ENCODE data around the gene PROCA1.
"Not testable (repeated sequence)": the region's sequence is repeated elsewhere in the genome, so short reads cannot be mapped to it uniquely, and the experiment has no call there.

PROCA1 gene

GRCh38 chr17:28722417-28723158, 10.9 kb upstream of the PROCA1 start:
- peak overlapping the region; percentile 23 for H3K9ac ChIP-seq (ENCODE audit: low read depth, low read length)
- no peaks in the 10 kb centered on the region for H3K9me3 ChIP-seq (replicated peaks; ENCODE audit: low read length)
- peak overlapping the region; percentile 91 for H3K4me2 ChIP-seq (ENCODE audit: low read length)
- H3K4me1 ChIP-seq (ENCODE audit: control insufficient read depth, insufficient read depth, low read length), result peaks cover 64% of the 10 kb centered on the region
- no peak overlapping the region for H3K4me3 ChIP-seq (ENCODE audit: low read length)
- H3K36me3 ChIP-seq (ENCODE audit: insufficient read depth, low read length), result peaks cover 44% of the 10 kb centered on the region
- H3K27me3 ChIP-seq (ENCODE audit: control insufficient read depth, insufficient read depth, low read length), result no peaks in the 10 kb centered on the region

GRCh38 chr17:28720997-28721329, 9.3 kb upstream of the PROCA1 start:
- peaks cover 48% of the 10 kb centered on the region for H3K36me3 ChIP-seq (ENCODE audit: insufficient read depth, low read length)
- not testable (repeated sequence) for H3K27me3 ChIP-seq (ENCODE audit: control insufficient read depth, insufficient read depth, low read length); H3K9me3 ChIP-seq (replicated peaks; ENCODE audit: low read length)
- peak overlapping the region; percentile 91 for H3K4me2 ChIP-seq (ENCODE audit: low read length)
- H3K9ac ChIP-seq (ENCODE audit: low read depth, low read length), result peak overlapping the region; percentile 97
- peak overlapping the region; percentile 95 for H3K4me3 ChIP-seq (ENCODE audit: low read length)
- H3K4me1 ChIP-seq (ENCODE audit: control insufficient read depth, insufficient read depth, low read length), result peaks cover 67% of the 10 kb centered on the region

- Histone ChIP-seq H3K4me1 (ENCODE audit: control insufficient read depth, insufficient read depth, low read length) (peaks cover 68% of the 10 kb centered on the region), H3K4me3 (ENCODE audit: low read length) (peak overlapping the region; percentile 95), H3K9me3 (replicated peaks; ENCODE audit: low read length) (no peaks in the 10 kb centered on the region), H3K4me2 (ENCODE audit: low read length) (peak overlapping the region; percentile 91), H3K27me3 (ENCODE audit: control insufficient read depth, insufficient read depth, low read length) (no peaks in the 10 kb centered on the region), H3K36me3 (ENCODE audit: insufficient read depth, low read length) (peaks cover 54% of the 10 kb centered on the region), H3K9ac (ENCODE audit: low read depth, low read length) (peak overlapping the region; percentile 97)
Observed at GRCh38 chr17:28720247-28720996, 8.7 kb upstream of the PROCA1 start.

GRCh38 chr17:28719021-28719433, 7.3 kb upstream of the PROCA1 start:
- Histone ChIP-seq H3K4me3 (ENCODE audit: low read length) (peak overlapping the region; percentile 95), H3K36me3 (ENCODE audit: insufficient read depth, low read length) (peaks cover 56% of the 10 kb centered on the region), H3K9me3 (replicated peaks; ENCODE audit: low read length) (no peaks in the 10 kb centered on the region), H3K27me3 (ENCODE audit: control insufficient read depth, insufficient read depth, low read length) (no peaks in the 10 kb centered on the region), H3K4me1 (ENCODE audit: control insufficient read depth, insufficient read depth, low read length) (peaks cover 54% of the 10 kb centered on the region), H3K9ac (ENCODE audit: low read depth, low read length) (peak overlapping the region; percentile 97), H3K4me2 (ENCODE audit: low read length) (peak overlapping the region; percentile 91)

GRCh38 chr17:28718333-28719020, 6.8 kb upstream of the PROCA1 start:
- peak overlapping the region; percentile 97 for H3K9ac ChIP-seq (ENCODE audit: low read depth, low read length)
- peak overlapping the region; percentile 91 for H3K4me2 ChIP-seq (ENCODE audit: low read length)
- no peaks in the 10 kb centered on the region for H3K27me3 ChIP-seq (ENCODE audit: control insufficient read depth, insufficient read depth, low read length)
- H3K4me3 ChIP-seq (ENCODE audit: low read length), result peak overlapping the region; percentile 84
- H3K4me1 ChIP-seq (ENCODE audit: control insufficient read depth, insufficient read depth, low read length), result peaks cover 52% of the 10 kb centered on the region
- peaks cover 55% of the 10 kb centered on the region for H3K36me3 ChIP-seq (ENCODE audit: insufficient read depth, low read length)
- no peaks in the 10 kb centered on the region for H3K9me3 ChIP-seq (replicated peaks; ENCODE audit: low read length)

- Histone ChIP-seq H3K4me2 (ENCODE audit: low read length) (peak within 1 kb of the TSS; percentile 91), H3K27me3 (ENCODE audit: control insufficient read depth, insufficient read depth, low read length) (no peaks in the 10 kb centered on the region), H3K9me3 (replicated peaks; ENCODE audit: low read length) (no peaks in the 10 kb centered on the region), H3K9ac (ENCODE audit: low read depth, low read length) (peak within 1 kb of the TSS; percentile 97), H3K4me3 (ENCODE audit: low read length) (peak within 1 kb of the TSS; percentile 84), H3K36me3 (ENCODE audit: insufficient read depth, low read length) (peaks cover 51% of the 10 kb centered on the region), H3K4me1 (ENCODE audit: control insufficient read depth, insufficient read depth, low read length) (peaks cover 45% of the 10 kb centered on the region)
Observed at GRCh38 chr17:28717578-28718332, 6.1 kb upstream of the PROCA1 start, which contains the start of gene RAB34. RAB34 (minus strand) TSS chr17:28717868; CDS start chr17:28717266, 602 bp downstream.

- H3K4me3 ChIP-seq (ENCODE audit: low read length), result peak overlapping the region; percentile 84
- peaks cover 40% of the 10 kb centered on the region for H3K4me1 ChIP-seq (ENCODE audit: control insufficient read depth, insufficient read depth, low read length)
- peak overlapping the region; percentile 97 for H3K9ac ChIP-seq (ENCODE audit: low read depth, low read length)
Observed at GRCh38 chr17:28716740-28717577, 5.3 kb upstream of the PROCA1 start.

GRCh38 chr17:28715217-28715616, 3.5 kb upstream of the PROCA1 start:
- Histone ChIP-seq H3K27me3 (ENCODE audit: control insufficient read depth, insufficient read depth, low read length) (no peaks in the 10 kb centered on the region), H3K9ac (ENCODE audit: low read depth, low read length) (no peak overlapping the region), H3K4me1 (ENCODE audit: control insufficient read depth, insufficient read depth, low read length) (peaks cover 42% of the 10 kb centered on the region), H3K9me3 (replicated peaks; ENCODE audit: low read length) (no peaks in the 10 kb centered on the region), H3K4me3 (ENCODE audit: low read length) (no peak overlapping the region), H3K4me2 (ENCODE audit: low read length) (peak overlapping the region; percentile 91), H3K36me3 (ENCODE audit: insufficient read depth, low read length) (peaks cover 36% of the 10 kb centered on the region)

More at GRCh38 chr17:28716740-28717577, 5.3 kb upstream of the PROCA1 start:
- Histone ChIP-seq H3K36me3 (ENCODE audit: insufficient read depth, low read length) (peaks cover 49% of the 10 kb centered on the region), H3K9me3 (replicated peaks; ENCODE audit: low read length) (no peaks in the 10 kb centered on the region), H3K4me2 (ENCODE audit: low read length) (peak overlapping the region; percentile 91), H3K27me3 (ENCODE audit: control insufficient read depth, insufficient read depth, low read length) (no peaks in the 10 kb centered on the region)

- Histone ChIP-seq H3K9me3 (replicated peaks; ENCODE audit: low read length) (no peaks in the 10 kb centered on the region), H3K27me3 (ENCODE audit: control insufficient read depth, insufficient read depth, low read length) (no peaks in the 10 kb centered on the region), H3K9ac (ENCODE audit: low read depth, low read length) (no peak overlapping the region), H3K4me1 (ENCODE audit: control insufficient read depth, insufficient read depth, low read length) (peaks cover 42% of the 10 kb centered on the region), H3K4me3 (ENCODE audit: low read length) (no peak overlapping the region), H3K36me3 (ENCODE audit: insufficient read depth, low read length) (peaks cover 36% of the 10 kb centered on the region), H3K4me2 (ENCODE audit: low read length) (no peak overlapping the region)
Observed at GRCh38 chr17:28714281-28714680, 2.6 kb upstream of the PROCA1 start.

- Histone ChIP-seq H3K9ac (ENCODE audit: low read depth, low read length) (no peak overlapping the region), H3K4me2 (ENCODE audit: low read length) (no peak overlapping the region), H3K36me3 (ENCODE audit: insufficient read depth, low read length) (peaks cover 36% of the 10 kb centered on the region), H3K4me3 (ENCODE audit: low read length) (no peak overlapping the region), H3K27me3 (ENCODE audit: control insufficient read depth, insufficient read depth, low read length) (no peaks in the 10 kb centered on the region), H3K4me1 (ENCODE audit: control insufficient read depth, insufficient read depth, low read length) (peaks cover 27% of the 10 kb centered on the region), H3K9me3 (replicated peaks; ENCODE audit: low read length) (no peaks in the 10 kb centered on the region)
Observed at GRCh38 chr17:28712705-28713415, 1.2 kb upstream of the PROCA1 start.
